GM18517 (cell line): Measurements from ENCODE around the gene ARGLU1.

ENCODE experiments used
- ATAC-seq: cut with Tn5 transposase; IDR thresholded peaks from one replicate; pipeline ENCODE4 v1.9.1; 2021; ENCODE audit warnings: mild to moderate bottlenecking, moderate library complexity; ENCODE audit not compliant: unreplicated experiment

The ARGLU1 gene

GRCh38 chr13:106587787-106588186, 19.9 kb upstream of the ARGLU1 start:
- ATAC-seq: no peak

GRCh38 chr13:106586648-106587166, 18.8 kb upstream of the ARGLU1 start:
- ATAC-seq: no peak

- ATAC-seq: no peak
These were observed 13.3 kb upstream of the ARGLU1 start for GRCh38 chr13:106581225-106581624.

- ATAC-seq: no peak
These were observed 8.0 kb upstream of the ARGLU1 start for GRCh38 chr13:106575896-106576295.

- no peak for ATAC-seq
These were observed 5.9 kb upstream of the ARGLU1 start for GRCh38 chr13:106573868-106574267.

GRCh38 chr13:106573284-106573846, 5.4 kb upstream of the ARGLU1 start:
- ATAC-seq: no peak

GRCh38 chr13:106570299-106570852, 2.4 kb upstream of the ARGLU1 start:
- peak; percentile 43 for ATAC-seq

GRCh38 chr13:106569233-106570095, 1.5 kb upstream of the ARGLU1 start:
- ATAC-seq: no peak

DNA sequence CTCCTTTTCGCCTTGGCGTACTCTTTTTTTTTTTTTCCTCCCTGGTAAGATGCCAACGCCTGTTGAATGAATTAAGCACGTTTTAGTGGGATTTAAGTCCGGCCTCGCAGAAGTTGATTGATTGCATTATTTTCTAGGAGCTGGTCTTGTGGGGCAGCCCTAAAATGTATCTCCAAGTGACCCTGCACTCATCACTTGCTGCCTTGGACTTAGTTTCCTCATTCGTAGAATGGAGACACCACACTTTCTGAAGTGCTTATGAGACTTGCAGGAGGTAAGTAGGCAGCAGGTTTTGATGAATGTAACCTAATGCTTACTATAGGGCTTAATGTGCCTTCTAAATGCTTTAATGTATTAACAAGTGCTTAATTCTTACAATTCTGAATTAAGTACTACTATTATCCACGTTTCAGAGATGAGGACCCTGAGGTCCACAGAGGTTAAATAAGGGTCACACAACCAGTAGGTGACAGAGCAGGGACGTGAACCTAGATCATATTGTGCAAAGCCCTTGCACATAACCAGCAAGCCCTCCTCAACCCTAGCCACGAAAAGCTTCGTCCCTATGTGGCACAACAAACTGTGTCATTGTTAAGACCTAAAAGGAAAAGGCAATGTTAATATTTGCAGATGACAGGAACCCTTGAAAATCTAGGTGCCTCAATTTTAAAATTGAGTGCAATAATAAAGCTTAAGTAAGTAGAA, 514 bp upstream of the ARGLU1 start:
- ATAC-seq: peak; percentile 32

DNA sequence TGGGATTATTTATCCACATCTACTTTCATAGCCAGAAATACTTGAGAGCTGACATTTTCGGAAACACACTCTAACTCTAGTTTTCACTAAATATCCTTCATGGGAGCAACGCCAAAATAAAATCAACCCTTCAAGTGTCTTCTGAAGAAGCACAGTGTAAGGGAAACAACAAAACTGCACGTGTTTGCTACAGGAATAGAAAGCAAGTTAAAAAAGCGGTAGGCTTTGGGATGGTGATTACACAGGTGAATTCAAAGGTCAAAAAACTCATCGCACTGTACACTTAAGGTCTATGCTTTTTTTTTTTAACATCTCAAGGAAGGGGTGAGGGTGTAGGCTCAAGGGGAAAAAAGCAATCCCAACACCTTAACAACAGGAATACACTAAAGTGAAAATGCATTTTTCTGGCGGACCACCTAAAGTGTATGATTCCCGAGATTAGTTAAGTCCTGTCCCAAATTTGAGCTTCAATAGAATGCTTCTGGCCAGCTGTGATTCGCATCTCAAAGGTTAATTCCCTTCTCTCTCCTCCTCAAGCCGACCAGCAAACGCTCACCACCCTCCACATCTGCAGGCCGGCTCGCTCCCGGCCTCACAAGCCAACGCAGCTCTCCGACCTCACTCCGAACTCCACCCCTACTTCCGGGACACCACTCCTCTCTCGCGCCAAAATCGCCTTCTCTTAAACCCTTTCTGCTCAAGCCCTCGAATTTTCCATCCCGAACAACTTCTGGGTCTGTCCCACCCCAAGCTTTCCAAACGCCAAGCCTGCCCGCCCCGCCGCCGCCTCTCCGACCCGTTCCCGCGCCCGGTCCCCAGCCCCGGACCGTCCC, 1.1 kb downstream of the ARGLU1 start:
- peak; percentile 37 for ATAC-seq

DNA sequence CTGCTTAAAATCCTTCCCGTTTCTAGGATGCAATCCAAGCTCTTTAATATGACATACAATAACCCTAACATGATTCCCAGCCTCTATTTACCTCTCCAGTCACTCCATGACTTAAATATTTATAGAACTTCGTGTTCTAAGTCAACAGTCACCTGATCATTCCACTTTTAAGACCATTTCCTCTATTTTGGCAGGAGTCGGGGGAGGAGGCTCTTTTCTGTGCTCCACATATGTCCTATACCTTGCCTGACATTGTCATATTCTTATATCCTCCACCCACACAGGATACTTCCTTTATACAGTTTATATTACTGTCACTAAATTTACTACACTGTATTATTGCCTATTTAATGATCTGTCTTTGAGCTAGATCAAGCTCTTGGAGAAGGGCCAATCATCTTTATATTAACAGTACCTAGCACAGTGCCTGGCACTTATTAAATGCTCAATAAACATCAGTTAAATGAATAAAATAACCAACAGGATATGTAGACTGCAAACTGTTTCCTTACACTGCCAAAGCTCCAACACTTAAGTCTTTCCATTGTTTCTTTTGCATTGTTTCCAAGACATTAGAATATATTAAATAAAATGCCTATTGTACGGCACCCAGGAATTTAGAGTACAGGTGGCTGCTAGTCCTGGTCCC, 2.7 kb downstream of the ARGLU1 start:
- no peak for ATAC-seq

DNA sequence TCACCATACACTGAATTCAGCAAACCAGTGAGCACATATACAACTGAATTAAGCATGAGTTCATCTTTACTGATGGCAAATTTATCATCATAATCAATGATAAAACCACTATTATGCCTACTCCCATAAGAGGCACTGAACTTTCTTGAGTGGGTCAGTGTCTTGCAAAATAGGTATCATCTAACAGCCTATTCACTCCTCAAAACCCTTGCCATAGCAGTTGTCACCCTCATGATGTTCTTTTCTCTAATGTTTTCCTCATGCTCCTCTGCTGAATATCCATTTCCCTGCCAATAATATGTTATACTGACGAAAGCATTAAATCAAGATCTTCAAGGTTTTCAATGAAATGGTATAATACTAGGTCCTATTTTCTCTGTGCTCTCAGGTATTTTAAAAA, 5.6 kb downstream of the ARGLU1 start:
- ATAC-seq: no peak

- ATAC-seq: peak; percentile 68
These were observed 6.3 kb downstream of the ARGLU1 start for GRCh38 chr13:106561551-106562170.

- ATAC-seq: no peak
These were observed 7.1 kb downstream of the ARGLU1 start for GRCh38 chr13:106560821-106561220.

GRCh38 chr13:106558527-106558926, 9.4 kb downstream of the ARGLU1 start:
- ATAC-seq: no peak

- no peak for ATAC-seq
These were observed 12.2 kb downstream of the ARGLU1 start for GRCh38 chr13:106555631-106556328.

DNA sequence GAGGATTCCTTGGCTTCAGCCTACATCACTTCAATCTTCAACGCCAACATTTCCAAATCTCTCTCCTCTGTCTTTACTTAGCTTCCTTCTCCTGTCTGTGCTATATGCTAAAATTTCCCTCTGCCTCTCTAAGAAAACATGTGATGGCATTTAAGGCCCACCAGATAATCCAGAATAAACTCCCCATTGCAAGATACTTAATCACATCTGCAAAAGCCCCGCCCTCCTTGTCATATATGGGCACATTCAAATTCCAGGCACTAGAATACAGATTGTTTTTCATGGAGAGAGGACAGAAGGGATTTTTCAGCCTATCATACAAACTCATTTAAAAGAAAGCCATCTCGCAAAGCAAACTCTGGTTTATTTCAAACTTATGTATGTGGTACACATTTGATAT, 16.2 kb downstream of the ARGLU1 start:
- no peak for ATAC-seq

- ATAC-seq: no peak
These were observed 16.6 kb downstream of the ARGLU1 start for GRCh38 chr13:106551350-106551749.

DNA sequence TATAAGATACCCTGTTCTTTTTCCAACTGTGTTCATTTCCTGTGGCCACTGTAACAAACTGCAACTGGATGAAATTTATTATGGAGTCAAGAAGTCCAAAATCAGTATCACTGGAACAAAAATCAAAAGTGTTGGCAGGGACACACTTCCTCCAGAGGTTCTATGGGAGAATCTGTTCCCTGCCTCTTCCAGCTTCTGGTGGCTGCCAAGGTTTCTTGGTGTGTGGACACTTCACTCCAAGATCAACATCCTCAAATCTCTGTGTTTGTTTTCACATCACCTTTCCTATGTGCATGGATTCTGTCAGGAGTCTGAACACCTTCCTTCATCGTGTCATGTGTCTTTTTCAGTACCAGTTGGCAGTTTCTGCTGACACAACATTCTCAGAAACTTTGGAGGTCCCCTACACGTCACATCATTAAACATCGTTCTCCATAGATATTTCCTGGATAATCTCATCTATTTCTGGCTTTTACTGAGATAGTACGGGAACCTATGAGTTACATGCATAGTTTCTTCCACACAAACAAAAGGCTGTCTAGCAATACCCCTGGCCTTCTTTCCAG, 17.3 kb downstream of the ARGLU1 start:
- no peak for ATAC-seq
